CD4-positive, alpha-beta T cell treated with Interleukin-10 for 1 hour (primary cell): Measurements from ENCODE around the gene TAS2R1.

Source experiments
- DNase-seq: peaks from one replicate; pipeline ENCODE4 v3.0.0-alpha.2; 2020

TAS2R1 gene

GRCh38 chr5:9630251-9630650 is at the start of gene TAS2R1:
Gene TAS2R1, minus strand, starts transcription at chr5:9630351. Its CDS starts 319 bp downstream, at chr5:9630032.
- DNase-seq = no peak

GRCh38 chr5:9670371-9670770 is 40.2 kb upstream of the TAS2R1 start:
- no peak for DNase-seq

GRCh38 chr5:9667906-9668305 is 37.8 kb upstream of the TAS2R1 start:
- DNase-seq = no peak

- no peak for DNase-seq
Observed at GRCh38 chr5:9663891-9664290, 33.7 kb upstream of the TAS2R1 start.

GRCh38 chr5:9661316-9662015 is 31.3 kb upstream of the TAS2R1 start:
- no peak for DNase-seq

GRCh38 chr5:9658706-9659105 is 28.6 kb upstream of the TAS2R1 start:
- no peak for DNase-seq

GRCh38 chr5:9657819-9658218 is 27.7 kb upstream of the TAS2R1 start:
- no peak for DNase-seq

GRCh38 chr5:9655641-9656040 is 25.5 kb upstream of the TAS2R1 start:
- DNase-seq = no peak

- no peak for DNase-seq
Observed at GRCh38 chr5:9654886-9655285, 24.7 kb upstream of the TAS2R1 start.

GRCh38 chr5:9653811-9654210 is 23.7 kb upstream of the TAS2R1 start:
- DNase-seq = no peak

GRCh38 chr5:9653061-9653460 is 22.9 kb upstream of the TAS2R1 start:
- DNase-seq = no peak

GRCh38 chr5:9652295-9652694 is 22.1 kb upstream of the TAS2R1 start:
- no peak for DNase-seq

GRCh38 chr5:9646843-9647242 is 16.7 kb upstream of the TAS2R1 start:
- no peak for DNase-seq

- DNase-seq = no peak
Observed at GRCh38 chr5:9644630-9645029, 14.5 kb upstream of the TAS2R1 start.

GRCh38 chr5:9642621-9643020 is 12.5 kb upstream of the TAS2R1 start:
- DNase-seq = no peak

GRCh38 chr5:9641806-9642355 is 11.7 kb upstream of the TAS2R1 start:
- DNase-seq = no peak

- no peak for DNase-seq
Observed at GRCh38 chr5:9632495-9632894, 2.3 kb upstream of the TAS2R1 start.

- DNase-seq = no peak
Observed at GRCh38 chr5:9627541-9627940, 2.6 kb downstream of the TAS2R1 start.

GRCh38 chr5:9626955-9627354 is 3.2 kb downstream of the TAS2R1 start:
- DNase-seq = no peak

- DNase-seq = no peak
Observed at GRCh38 chr5:9625731-9626130, 4.4 kb downstream of the TAS2R1 start.

GRCh38 chr5:9625286-9625685 is 4.9 kb downstream of the TAS2R1 start:
- no peak for DNase-seq

GRCh38 chr5:9624196-9624947 is 5.8 kb downstream of the TAS2R1 start:
- no peak for DNase-seq

GRCh38 chr5:9623661-9624060 is 6.5 kb downstream of the TAS2R1 start:
- no peak for DNase-seq

GRCh38 chr5:9622971-9623421 is 7.2 kb downstream of the TAS2R1 start:
- no peak for DNase-seq
